AG10803 (cell line): Measurements from ENCODE around the gene ZNF221.
"Not testable (repeated sequence)": the region's sequence is repeated elsewhere in the genome, so short reads cannot be mapped to it uniquely, and the experiment has no call there.

ENCODE experiments used
- DNase-seq: peaks from one replicate; pipeline ENCODE4 v3.0.0; 2010; ENCODE audit warnings: low read depth
- H3K4me3 ChIP-seq: 2 replicates; pipeline ENCODE4 v1.5.1; 2011; ENCODE audit warnings: mild to moderate bottlenecking, low read length, control low read depth
- CTCF ChIP-seq: conservative IDR thresholded peaks from 2 replicates; pipeline ENCODE4 v1.5.1; 2011; ENCODE audit warnings: mild to moderate bottlenecking, low read length, control low read depth, inconsistent platforms

Gene ZNF221

GRCh38 chr19:43936188-43936587 is 14.8 kb upstream of the ZNF221 start:
- H3K4me3 ChIP-seq, result no peak overlapping the region
- no peak for DNase-seq
- no peak for TF ChIP-seq CTCF

- TF ChIP-seq CTCF, result no peak
- no peak overlapping the region for H3K4me3 ChIP-seq
- DNase-seq, result no peak
Measured at GRCh38 chr19:43939557-43940260, 11.3 kb upstream of the ZNF221 start.

- TF ChIP-seq CTCF, result no peak
- DNase-seq, result no peak
- H3K4me3 ChIP-seq, result no peak overlapping the region
Measured at GRCh38 chr19:43940719-43941118, 10.3 kb upstream of the ZNF221 start.

- no peak for TF ChIP-seq CTCF
- DNase-seq, result no peak
- no peak overlapping the region for H3K4me3 ChIP-seq
Measured at GRCh38 chr19:43941209-43941608, 9.8 kb upstream of the ZNF221 start.

GRCh38 chr19:43947412-43947811 is 3.6 kb upstream of the ZNF221 start:
- DNase-seq, H3K4me3 ChIP-seq: not testable (repeated sequence)

- DNase-seq, H3K4me3 ChIP-seq: not testable (repeated sequence)
Measured at GRCh38 chr19:43949803-43950202, 1.2 kb upstream of the ZNF221 start.

GRCh38 chr19:43956827-43957226 is 5.8 kb downstream of the ZNF221 start:
- DNase-seq, result no peak
- H3K4me3 ChIP-seq, result no peak overlapping the region
- no peak for TF ChIP-seq CTCF

GRCh38 chr19:43957891-43958290 is 6.9 kb downstream of the ZNF221 start:
- peak; percentile 94 for DNase-seq
- TF ChIP-seq CTCF, result no peak
- no peak overlapping the region for H3K4me3 ChIP-seq
